Astrocyte (in vitro differentiated cells and primary cell): ENCODE data around the gene PPP1R36. TPM values are rescaled to one million over a fixed set of nuclear protein-coding genes. Genes with fewer than 3 reads are reported as not detected.

ENCODE experiments used
- DNase-seq: peaks from one replicate; pipeline ENCODE4 v3.0.0-alpha.2; 2010; ENCODE audit warnings: low read depth
- FAIRE-seq: peaks from 2 replicates; lab custom pipeline; 2011; peaks lifted over from hg19 to GRCh38; lab: Jason Lieb, UNC
- H2AFZ ChIP-seq: 2 replicates; pipeline ENCODE4 v1.6.0; 2012; ENCODE audit warnings: low read depth, low read length, inconsistent platforms
- H3K27ac ChIP-seq: 2 replicates; pipeline ENCODE4 v1.5.1; 2011; ENCODE audit warnings: low read depth, low read length, inconsistent platforms
- H3K27me3 ChIP-seq: 2 replicates; pipeline ENCODE4 v1.6.0; 2011; ENCODE audit warnings: low read length, inconsistent platforms; ENCODE audit not compliant: insufficient read depth
- H3K36me3 ChIP-seq: 2 replicates; pipeline ENCODE4 v1.5.1; 2011; ENCODE audit warnings: low read length, inconsistent platforms; ENCODE audit not compliant: insufficient read depth
- H3K4me1 ChIP-seq: 2 replicates; pipeline ENCODE4 v1.5.1; 2011; ENCODE audit warnings: low read length, inconsistent platforms; ENCODE audit not compliant: insufficient read depth
- H3K4me2 ChIP-seq: 2 replicates; pipeline ENCODE4 v1.6.0; 2012; ENCODE audit warnings: low read length, inconsistent platforms
- H3K4me3 ChIP-seq: 2 replicates; pipeline ENCODE4 v1.5.1; 2011; ENCODE audit warnings: low read depth, mild to moderate bottlenecking, low read length, inconsistent platforms; ENCODE audit not compliant: insufficient read depth
- H3K79me2 ChIP-seq: 2 replicates; pipeline ENCODE4 v1.6.0; 2012; ENCODE audit warnings: mild to moderate bottlenecking, low read length, inconsistent platforms; ENCODE audit not compliant: insufficient read depth
- H3K9ac ChIP-seq: 2 replicates; pipeline ENCODE4 v1.6.0; 2012; ENCODE audit warnings: mild to moderate bottlenecking, low read length, inconsistent platforms
- H3K9me3 ChIP-seq: 2 replicates; pipeline ENCODE4 v1.5.1; 2012; ENCODE audit warnings: low read depth, mild to moderate bottlenecking, low read length, inconsistent platforms; ENCODE audit not compliant: insufficient read depth
- H4K20me1 ChIP-seq: 2 replicates; pipeline ENCODE4 v1.6.0; 2012; ENCODE audit warnings: low read length, inconsistent platforms; ENCODE audit not compliant: insufficient read depth
- H3K27ac Mint-ChIP-seq: one replicate; pipeline ENCODE4 v1.8.0; 2021; ENCODE audit warnings: mild to moderate bottlenecking, mixed read lengths; ENCODE audit not compliant: unreplicated experiment
- H3K27me3 Mint-ChIP-seq: one replicate; pipeline ENCODE4 v1.8.0; 2021; ENCODE audit warnings: low read depth, mixed read lengths; ENCODE audit not compliant: unreplicated experiment
- H3K36me3 Mint-ChIP-seq: one replicate; pipeline ENCODE4 v1.8.0; 2021; ENCODE audit warnings: low read depth, mixed read lengths; ENCODE audit not compliant: unreplicated experiment
- H3K4me1 Mint-ChIP-seq: one replicate; pipeline ENCODE4 v1.8.0; 2021; ENCODE audit warnings: low read depth, mixed read lengths; ENCODE audit not compliant: unreplicated experiment
- H3K4me3 Mint-ChIP-seq: one replicate; pipeline ENCODE4 v1.8.0; 2021; ENCODE audit warnings: mild to moderate bottlenecking, moderate library complexity, mixed read lengths; ENCODE audit not compliant: unreplicated experiment
- H3K9me3 Mint-ChIP-seq: one replicate; pipeline ENCODE4 v1.8.0; 2021; ENCODE audit warnings: mild to moderate bottlenecking, mixed read lengths; ENCODE audit not compliant: unreplicated experiment
- CTCF ChIP-seq: IDR thresholded peaks from 2 replicates; pipeline ENCODE4 v1.5.1; 2011; ENCODE audit warnings: low read depth, mild to moderate bottlenecking, inconsistent platforms, low read length, moderate library complexity; ENCODE audit not compliant: insufficient read depth
- EZH2 ChIP-seq: IDR thresholded peaks from 2 replicates; pipeline ENCODE4 v1.6.1; 2012; ENCODE audit warnings: mild to moderate bottlenecking, low read length, inconsistent platforms; ENCODE audit not compliant: insufficient read depth
- total RNA-seq: library from RNA; stranded (reverse); gene quantifications from 2 replicates; pipeline ENCODE4 v1.2.1, GENCODE V29; 2021

PPP1R36 gene
- total RNA-seq, 1 donor from 2014 or later: 0.91 TPM

GRCh38 chr14:64509036-64509435 is 40.7 kb upstream of the PPP1R36 start:
- Histone ChIP-seq H3K36me3 (peaks cover 5% of the 10 kb centered on the region), H3K4me3 (no peak overlapping the region), H3K4me2 (peak overlapping the region; percentile 21), H3K4me1 (peaks cover 24% of the 10 kb centered on the region), H2AFZ (no peak overlapping the region), H4K20me1 (peaks cover 87% of the 10 kb centered on the region), H3K9ac (no peak overlapping the region), H3K27me3 (no peaks in the 10 kb centered on the region), H3K27ac (no peak overlapping the region), H3K9me3 (no peaks in the 10 kb centered on the region), H3K79me2 (peaks cover 98% of the 10 kb centered on the region)
- no peaks in the 10 kb centered on the region for H3K27me3 Mint-ChIP-seq
- no peaks in the 10 kb centered on the region for H3K9me3 Mint-ChIP-seq
- TF ChIP-seq CTCF (no peak), EZH2 (no peak)
- peaks cover 5% of the 10 kb centered on the region for H3K36me3 Mint-ChIP-seq
- FAIRE-seq: no peak
- H3K4me3 Mint-ChIP-seq: no peak overlapping the region
- DNase-seq: no peak
- peak overlapping the region; percentile 44 for H3K27ac Mint-ChIP-seq
- H3K4me1 Mint-ChIP-seq: peaks cover 41% of the 10 kb centered on the region

- Histone ChIP-seq H3K27me3 (no peaks in the 10 kb centered on the region), H4K20me1 (peaks cover 95% of the 10 kb centered on the region), H3K4me3 (no peak overlapping the region), H3K4me1 (peaks cover 21% of the 10 kb centered on the region), H3K79me2 (peaks cover 98% of the 10 kb centered on the region), H3K9ac (no peak overlapping the region), H2AFZ (no peak overlapping the region), H3K27ac (no peak overlapping the region), H3K36me3 (peaks cover 5% of the 10 kb centered on the region), H3K9me3 (no peaks in the 10 kb centered on the region), H3K4me2 (peak overlapping the region; percentile 27)
- Mint-ChIP-seq H3K36me3 (peaks cover 7% of the 10 kb centered on the region), H3K4me3 (peak overlapping the region; percentile 15), H3K27ac (no peak overlapping the region), H3K9me3 (no peaks in the 10 kb centered on the region), H3K27me3 (no peaks in the 10 kb centered on the region), H3K4me1 (peaks cover 38% of the 10 kb centered on the region)
- DNase-seq: peak; percentile 35
- FAIRE-seq: peak; percentile 52
- TF ChIP-seq CTCF (peak; percentile 95), EZH2 (no peak)
Measured at GRCh38 chr14:64510825-64511671, 38.7 kb upstream of the PPP1R36 start.

- peaks cover 5% of the 10 kb centered on the region for H3K36me3 ChIP-seq
- Mint-ChIP-seq H3K9me3 (no peaks in the 10 kb centered on the region), H3K4me1 (peaks cover 29% of the 10 kb centered on the region), H3K36me3 (peaks cover 4% of the 10 kb centered on the region), H3K27ac (no peak overlapping the region), H3K4me3 (no peak overlapping the region), H3K27me3 (no peaks in the 10 kb centered on the region)
- peaks cover 97% of the 10 kb centered on the region for H3K79me2 ChIP-seq
- FAIRE-seq (no peak), DNase-seq (no peak)
- no peak overlapping the region for H3K4me3 ChIP-seq
- H3K27me3 ChIP-seq: no peaks in the 10 kb centered on the region
- no peak for TF ChIP-seq EZH2
- no peak overlapping the region for H3K27ac ChIP-seq
- H4K20me1 ChIP-seq: peaks cover 91% of the 10 kb centered on the region
- no peak overlapping the region for H3K4me2 ChIP-seq
- H3K9me3 ChIP-seq: no peaks in the 10 kb centered on the region
- no peak overlapping the region for H3K9ac ChIP-seq
- peaks cover 7% of the 10 kb centered on the region for H3K4me1 ChIP-seq
- H2AFZ ChIP-seq: no peak overlapping the region
Measured at GRCh38 chr14:64513271-64513670, 36.5 kb upstream of the PPP1R36 start.
